Caki2 (cell line): ENCODE data around the gene GP9. TPM values are rescaled to one million over a fixed set of nuclear protein-coding genes. Genes with fewer than 3 reads are reported as not detected.
"Not testable (repeated sequence)": the region's sequence is repeated elsewhere in the genome, so short reads cannot be mapped to it uniquely, and the experiment has no call there.

Experiments used
- DNase-seq: peaks from one replicate; pipeline ENCODE4 v3.0.0-alpha.2; 2015; ENCODE audit warnings: low read depth
- in situ Hi-C: cut with HindIII; loops from 2 replicates; pipeline ENCODE4 v1.10.0; 2016; ENCODE audit warnings: low sequenced_read_pairs, low pct_unique_long_range_greater_than_20kb, mixed read lengths
- total RNA-seq: library from RNA; depleted of rRNA; stranded (reverse); fragments of >200 nt; shearing (Covaris generic); gene quantifications from 2 replicates; pipeline ENCODE4 v1.2.3, GENCODE V29; 2014; ENCODE audit warnings: low replicate concordance; rRNA removed

The GP9 gene
- total RNA-seq, 1 experiment from 2014 or later, result not detected

DNA sequence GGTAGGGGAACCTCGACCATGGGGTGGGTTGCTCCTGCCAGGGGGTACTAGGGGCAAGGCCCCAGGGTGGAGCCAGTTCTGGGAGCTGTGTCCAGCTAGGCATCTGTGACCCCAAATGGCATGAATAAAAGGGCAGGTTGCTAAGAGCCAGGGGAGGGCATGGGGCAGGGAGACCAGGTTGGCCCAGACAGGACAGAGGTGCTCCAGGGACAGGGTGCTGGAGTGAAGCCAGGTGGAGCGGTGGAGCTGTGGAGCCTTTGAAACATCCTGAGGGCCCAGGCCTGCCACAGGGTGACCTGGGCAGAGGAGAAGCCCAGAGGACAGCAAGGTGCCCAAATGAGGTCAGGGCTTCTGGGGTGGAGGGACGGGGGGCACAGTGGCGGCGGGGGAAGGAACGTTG lies 27.7 kb downstream of the GP9 start:
- in situ Hi-C loops, result not testable (repeated sequence)

DNA sequence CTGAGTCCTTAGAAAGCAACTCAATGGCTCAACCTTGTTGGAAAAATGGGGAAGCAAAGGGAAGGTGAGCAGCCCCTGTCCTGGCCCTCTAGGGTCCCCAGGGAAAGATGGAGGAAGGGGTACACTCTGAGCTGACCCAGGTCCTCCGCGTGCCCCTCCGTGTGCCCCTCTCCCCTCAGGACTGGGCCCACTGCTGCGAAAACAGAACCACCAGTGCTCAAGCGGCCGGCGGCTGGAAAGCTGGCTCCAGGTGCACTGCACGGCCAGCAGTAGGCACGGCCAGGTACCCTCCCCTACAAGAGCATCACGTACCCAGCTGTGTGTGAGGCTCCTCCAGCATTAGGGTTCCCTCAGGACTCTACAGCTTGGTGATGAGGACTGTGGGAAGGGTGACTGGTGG lies 34.7 kb downstream of the GP9 start:
- in situ Hi-C loops, result no loop called here
- DNase-seq, result no peak

More for the DNA sequence above, 27.7 kb downstream of the GP9 start:
- not testable (repeated sequence) for DNase-seq

DNA sequence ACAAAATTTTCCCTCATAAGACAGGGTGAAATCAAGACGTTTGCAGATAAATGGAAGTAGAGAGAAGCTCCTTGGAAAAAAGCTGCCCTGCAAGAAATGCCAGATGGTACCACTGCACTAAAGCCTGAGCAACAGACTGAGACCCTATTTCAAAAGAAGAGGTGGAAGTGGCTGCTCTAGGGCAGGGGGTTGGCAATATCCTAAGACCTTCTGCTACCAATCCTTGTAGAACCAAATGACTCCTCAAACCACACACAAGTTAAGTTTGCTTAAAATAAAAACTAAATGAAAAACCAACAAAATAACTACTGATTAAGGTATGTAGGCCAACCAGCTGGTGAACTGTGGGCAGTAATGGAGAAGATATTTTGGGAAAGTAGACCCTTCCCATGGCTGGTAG lies 39.7 kb downstream of the GP9 start:
- in situ Hi-C loops, result no loop called here
- DNase-seq, result no peak

DNA sequence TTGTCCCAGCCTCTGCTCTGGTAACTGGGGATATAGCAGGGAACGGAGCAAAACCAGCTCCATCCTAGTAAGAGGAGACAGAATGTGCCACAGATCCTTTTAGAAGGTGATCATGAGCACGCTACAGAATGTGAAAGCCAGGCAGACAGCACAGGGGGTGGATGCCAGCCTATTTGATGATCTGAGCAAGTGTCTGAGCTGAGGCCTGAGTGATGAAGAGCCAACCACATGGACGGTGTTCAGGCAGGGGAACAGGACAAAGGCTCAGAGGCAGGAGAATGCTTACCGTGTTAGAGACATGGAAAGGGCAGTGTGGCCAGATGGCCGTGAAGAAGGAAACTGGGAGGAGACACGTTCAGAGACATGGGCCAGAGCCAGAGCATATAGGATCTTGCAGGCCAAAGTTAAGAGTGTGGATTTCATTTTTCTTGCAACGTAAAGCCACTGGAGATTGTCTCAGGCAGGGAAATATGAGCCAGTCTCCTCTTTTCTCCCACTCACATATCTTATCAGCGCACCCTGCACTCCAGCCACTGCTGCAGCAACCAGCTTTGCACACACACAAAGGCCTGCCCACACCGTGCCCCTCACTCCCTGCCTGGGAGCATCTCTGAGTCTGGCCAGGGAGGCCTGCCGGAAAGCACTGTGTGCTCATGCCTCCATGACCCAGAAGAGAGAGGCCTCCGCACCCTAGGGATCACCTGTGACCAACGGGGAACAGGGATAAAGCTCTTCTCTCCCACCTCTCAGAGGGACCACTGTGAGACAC lies 41.0 kb downstream of the GP9 start:
- in situ Hi-C loops, result no loop called here

DNA sequence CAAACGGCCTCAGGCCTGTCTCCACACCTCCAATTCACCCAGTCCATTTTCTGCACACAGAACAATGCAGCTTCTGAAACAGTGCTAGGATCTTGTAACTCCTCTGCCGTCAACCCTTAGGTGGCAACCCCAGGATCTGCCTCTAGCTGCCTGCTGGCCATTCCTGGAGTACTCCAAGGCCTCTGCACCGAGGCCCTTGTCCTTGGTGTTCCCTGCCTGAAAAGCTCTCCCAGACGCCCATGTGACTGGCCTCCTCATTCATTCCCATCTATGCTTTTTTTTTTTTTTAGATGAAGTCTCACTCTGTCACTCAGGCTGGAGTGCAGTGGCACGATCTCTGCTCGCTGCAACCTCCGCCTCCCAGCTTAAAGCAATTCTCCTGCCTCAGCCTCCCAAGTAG lies 42.7 kb downstream of the GP9 start:
- DNase-seq, result no peak
- in situ Hi-C loops, result no loop called here

More for the DNA sequence above, 41.0 kb downstream of the GP9 start:
- DNase-seq, result no peak

DNA sequence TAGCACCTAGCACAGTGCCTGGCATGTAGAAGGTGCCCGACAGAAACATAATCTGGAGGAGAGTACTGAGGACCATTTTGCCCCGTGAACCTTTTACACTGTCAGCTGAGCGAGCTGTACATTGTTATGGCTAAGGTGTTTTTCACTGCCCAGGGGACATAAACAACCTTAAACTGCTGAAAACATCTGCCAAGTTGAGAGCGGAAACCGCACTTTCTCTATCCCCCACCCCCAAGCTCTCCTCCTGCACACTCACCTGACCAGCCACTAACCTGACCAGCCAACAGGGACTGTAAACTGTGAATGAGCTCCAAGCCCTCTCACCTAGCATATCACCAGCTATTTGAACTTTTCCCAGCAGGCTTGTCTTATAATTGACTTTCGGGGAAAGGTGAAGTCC lies 43.5 kb downstream of the GP9 start:
- in situ Hi-C loops, result no loop called here
- no peak for DNase-seq

DNA sequence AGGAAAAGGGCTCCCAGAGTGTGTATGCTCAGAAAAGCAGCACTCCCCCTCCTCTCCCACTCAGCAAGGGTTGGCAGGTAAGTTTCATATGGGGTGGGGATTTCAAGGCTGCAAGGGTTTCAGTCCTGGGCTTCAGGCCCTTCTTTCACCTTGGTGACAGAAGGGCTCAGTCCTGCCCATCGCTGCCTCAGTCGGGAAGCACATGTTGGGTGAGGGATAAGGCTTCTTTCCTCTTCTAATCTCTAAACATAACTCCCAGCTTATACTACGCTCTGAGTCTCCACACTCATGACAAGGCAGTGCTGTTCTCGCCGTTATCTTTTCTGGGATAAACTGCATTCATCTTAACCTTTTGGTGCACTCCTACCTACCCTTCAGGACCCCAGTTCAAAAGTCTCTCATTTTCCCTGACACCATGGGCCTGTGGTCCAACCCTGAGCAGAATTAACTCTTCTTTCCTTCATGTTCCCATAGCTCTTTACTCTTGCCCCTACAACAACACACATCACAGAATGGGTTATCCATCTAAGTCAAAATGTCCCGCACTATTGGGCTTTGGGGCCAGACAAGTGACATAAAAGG lies 44.0 kb downstream of the GP9 start:
- DNase-seq, result no peak
- in situ Hi-C loops, result no loop called here

DNA sequence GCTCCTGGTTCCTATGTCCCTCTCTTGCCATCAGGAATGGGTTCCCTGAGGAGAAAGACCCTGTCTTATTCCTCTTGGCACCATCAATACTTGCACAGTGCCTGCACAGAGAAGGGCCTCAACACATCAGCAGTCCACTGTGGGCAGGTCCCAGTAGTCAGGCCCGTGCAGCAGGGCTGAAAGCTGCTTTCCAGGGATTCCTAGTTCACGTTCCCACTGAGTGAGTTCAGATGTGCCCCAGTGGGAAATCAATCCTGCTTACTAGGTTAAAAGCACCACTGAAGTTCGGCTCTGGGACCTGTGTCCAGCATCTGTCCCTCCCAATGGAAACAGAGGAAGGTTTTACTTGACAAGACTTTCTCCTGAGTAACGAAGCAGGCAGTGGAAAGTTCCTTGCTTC lies 45.3 kb downstream of the GP9 start:
- in situ Hi-C loops, result no loop called here
- DNase-seq, result no peak

DNA sequence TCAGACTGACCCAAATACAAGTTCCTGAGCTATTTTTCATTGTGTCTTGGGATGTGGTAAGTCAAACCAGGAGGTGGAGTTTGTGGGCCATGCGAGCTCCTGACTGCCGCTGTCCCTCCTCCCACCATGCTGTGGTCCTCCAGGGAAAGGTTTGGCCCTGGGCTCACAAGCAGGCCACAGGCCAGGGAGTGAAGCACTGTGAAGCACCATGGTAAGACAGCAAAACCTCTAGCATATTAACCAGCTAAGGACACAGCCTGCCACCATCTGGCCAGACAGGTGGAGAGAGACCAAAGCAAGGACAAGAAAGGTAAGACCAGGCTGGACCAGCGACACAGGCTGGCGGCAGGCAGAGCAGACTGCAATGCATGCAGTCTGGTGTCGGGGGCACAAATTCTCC lies 45.7 kb downstream of the GP9 start:
- in situ Hi-C loops, result no loop called here
- DNase-seq, result no peak

DNA sequence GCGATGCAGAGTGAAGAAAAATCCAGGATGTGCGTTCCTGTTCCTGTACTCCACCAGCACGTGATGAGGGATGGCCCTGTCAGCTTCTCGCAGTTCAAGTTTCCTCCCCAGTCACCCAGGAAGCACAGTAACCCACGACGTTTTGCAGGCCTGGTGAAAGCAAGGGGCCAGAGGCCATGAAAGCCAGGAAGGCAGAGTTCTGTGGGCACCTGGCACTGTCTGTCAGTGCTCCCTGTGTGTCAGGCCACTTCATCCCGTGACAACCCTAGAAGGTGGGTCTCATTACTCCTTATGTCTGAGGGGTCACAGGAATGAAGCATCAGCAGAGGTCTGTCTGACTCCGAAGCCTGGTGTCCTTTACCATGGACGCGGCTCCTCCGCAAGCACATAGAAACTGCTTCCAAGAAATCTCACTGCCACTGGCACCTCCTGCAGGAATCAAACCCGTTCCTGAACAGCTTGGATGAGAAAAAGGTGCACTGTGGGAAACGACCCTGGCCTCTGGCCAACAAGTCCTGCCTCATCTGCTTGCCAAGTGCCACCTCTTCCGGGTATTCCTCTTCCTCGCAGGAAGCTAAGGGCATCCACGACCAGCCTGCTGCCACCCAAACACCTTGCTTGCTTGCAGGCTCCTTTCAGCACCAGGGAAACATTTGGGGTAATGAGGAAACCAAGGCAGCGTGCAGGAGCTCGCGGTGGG lies 46.4 kb downstream of the GP9 start:
- in situ Hi-C loops, result no loop called here
- DNase-seq, result no peak

DNA sequence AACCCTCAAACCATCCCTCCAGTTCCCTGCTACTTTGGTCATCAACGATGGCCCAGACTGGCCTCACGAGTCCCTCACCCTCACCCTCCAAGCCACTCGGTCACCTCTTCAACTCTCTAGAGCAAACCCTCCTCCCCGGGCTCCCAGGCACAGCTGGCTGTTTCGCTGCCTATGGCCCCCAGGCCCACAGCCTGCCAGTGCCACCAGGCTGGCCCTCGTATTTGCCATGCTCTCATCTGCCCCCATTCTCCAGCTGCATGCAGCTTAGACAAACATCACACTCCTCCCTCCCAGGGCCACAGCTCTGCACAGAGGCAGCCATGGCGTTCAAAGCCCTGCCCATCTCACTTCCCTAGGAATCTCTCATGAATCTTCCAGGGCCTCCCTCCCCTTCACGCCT lies 47.2 kb downstream of the GP9 start:
- in situ Hi-C loops, result no loop called here
- no peak for DNase-seq

DNA sequence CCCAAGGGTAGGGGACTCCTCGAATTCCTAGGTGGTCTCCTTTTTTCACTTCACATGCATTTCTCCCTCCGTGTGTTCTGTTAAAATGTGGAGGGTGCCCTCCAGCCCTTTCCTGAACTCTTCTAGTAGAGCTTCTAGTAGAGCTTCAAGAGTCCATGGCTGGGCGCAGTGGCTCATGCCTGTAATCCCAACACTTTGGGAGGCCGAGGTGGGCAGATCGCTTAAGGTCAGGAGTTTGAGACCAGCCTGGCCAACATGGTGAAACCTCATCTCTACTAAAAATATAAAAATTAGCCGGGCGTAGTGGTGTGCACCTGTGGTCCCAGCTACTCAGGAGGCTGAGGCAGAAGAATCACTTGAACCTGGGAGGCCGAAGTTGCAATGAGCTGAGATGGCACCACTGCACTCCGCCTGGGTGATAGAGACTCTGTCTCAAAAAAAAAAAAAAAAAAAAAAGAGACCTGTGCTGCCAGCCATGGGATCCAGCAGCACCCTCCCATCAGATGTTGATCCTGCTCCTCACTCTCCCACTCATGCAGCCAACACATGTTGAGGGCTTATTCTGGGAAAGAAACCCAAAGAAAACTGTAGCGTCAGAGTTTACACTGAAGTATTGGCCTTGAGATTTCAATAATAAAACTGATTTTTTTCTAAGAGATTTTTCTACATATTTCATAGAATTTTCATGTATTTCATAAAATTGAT lies 50.6 kb downstream of the GP9 start:
- in situ Hi-C loops, DNase-seq: not testable (repeated sequence)

Other genes with a start within 250 kb of the GP9 start
- gene ACAD9, start 181.2 kb upstream of the GP9 start, total RNA-seq, result 27.6 and 34.2 TPM in 2 replicates
- 1.2 TPM in 1 of 2 replicates, not detected in the other for gene CFAP92, start 66.7 kb upstream of the GP9 start, total RNA-seq
- gene EFCC1, start 59.5 kb upstream of the GP9 start, total RNA-seq, result not detected in 2 replicates
- 9.8 and 18.3 TPM in 2 replicates for gene RAB43, start 61.0 kb downstream of the GP9 start, total RNA-seq
- gene ISY1, start 100.3 kb downstream of the GP9 start, total RNA-seq, result 31.5 and 42.0 TPM in 2 replicates
- 283 and 312 TPM in 2 replicates for gene CNBP, start 123.1 kb downstream of the GP9 start, total RNA-seq
- 74.1 and 114 TPM in 2 replicates for gene COPG1, start 188.8 kb downstream of the GP9 start, total RNA-seq
- gene HMCES, start 218.1 kb downstream of the GP9 start, total RNA-seq, result 44.9 and 48.1 TPM in 2 replicates